Kidney glomerular epithelial cell (primary cell): ENCODE measurements around the gene TGIF1.

Experiments
- DNase-seq: peaks from one replicate; lab custom pipeline; 2025; lab: John Stamatoyannopoulos, UW

Gene TGIF1

GRCh38 chr18:3434685-3435084 lies 15.3 kb upstream of the TGIF1 start:
- DNase-seq, result no peak

- DNase-seq, result no peak
These were observed 9.6 kb upstream of the TGIF1 start for GRCh38 chr18:3440341-3440740.

- peak; percentile 57 for DNase-seq
These were observed 8.7 kb upstream of the TGIF1 start for GRCh38 chr18:3441290-3441689.

- no peak for DNase-seq
These were observed 7.1 kb upstream of the TGIF1 start for GRCh38 chr18:3442919-3443318.

GRCh38 chr18:3444296-3444695 lies 5.7 kb upstream of the TGIF1 start:
- no peak for DNase-seq

GRCh38 chr18:3444954-3445353 lies 5.0 kb upstream of the TGIF1 start:
- no peak for DNase-seq

GRCh38 chr18:3447068-3447894 lies 2.7 kb upstream of the TGIF1 start:
- DNase-seq, result no peak

- peak; percentile 93 for DNase-seq
These were observed 1.8 kb upstream of the TGIF1 start for GRCh38 chr18:3447895-3448837.

GRCh38 chr18:3448838-3449511 lies 997 bp upstream of the TGIF1 start:
- DNase-seq, result peak; percentile 85

GRCh38 chr18:3449512-3450011 lies 410 bp upstream of the TGIF1 start:
- peak; percentile 85 for DNase-seq

- DNase-seq, result no peak
These were observed 819 bp downstream of the TGIF1 start for GRCh38 chr18:3450799-3451182.

- peak; percentile 50 for DNase-seq
These were observed 1.4 kb downstream of the TGIF1 start for GRCh38 chr18:3451183-3451988.

GRCh38 chr18:3451989-3452749 lies 2.2 kb downstream of the TGIF1 start:
- DNase-seq, result no peak

- peak; percentile 39 for DNase-seq
These were observed 3.0 kb downstream of the TGIF1 start for GRCh38 chr18:3452750-3453539.

GRCh38 chr18:3453540-3454364 lies 3.8 kb downstream of the TGIF1 start:
- DNase-seq, result peak; percentile 83

GRCh38 chr18:3454365-3455089 lies 4.6 kb downstream of the TGIF1 start:
- DNase-seq, result peak; percentile 59

- DNase-seq, result no peak
These were observed 5.2 kb downstream of the TGIF1 start for GRCh38 chr18:3455090-3455635.
